Measurements from ENCODE around the gene SPATA6L. TPM values are rescaled to one million over a fixed set of nuclear protein-coding genes. Genes with fewer than 3 reads are reported as not detected.

SPATA6L gene
- total and polyA plus RNA-seq, 2 of the 13 experiments (the other 11 are each of a cell fraction or from before 2014, with no cell fraction given): 1.1 to 1.9 TPM

DNA sequence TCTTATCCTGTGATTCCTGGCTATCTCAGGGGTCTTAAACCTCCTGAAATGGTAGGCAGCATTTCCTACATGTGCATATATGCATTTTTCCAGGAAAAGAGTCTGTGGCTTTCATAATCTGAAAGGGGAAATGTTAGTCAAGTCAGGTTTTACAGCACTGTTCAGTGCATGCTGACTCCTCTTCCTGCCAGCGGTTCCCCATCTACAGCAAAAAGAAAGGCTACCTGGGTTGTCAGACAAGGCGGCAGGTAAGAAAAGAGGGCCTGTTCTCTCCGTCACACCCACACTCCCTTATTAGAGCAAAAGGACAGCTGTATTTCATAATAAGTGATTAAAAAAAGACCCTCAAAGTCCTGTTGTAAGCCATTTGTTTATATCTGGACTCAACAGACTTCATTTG, 4.3 kb upstream of the SPATA6L start:
- TF ChIP-seq, protein P1, sequence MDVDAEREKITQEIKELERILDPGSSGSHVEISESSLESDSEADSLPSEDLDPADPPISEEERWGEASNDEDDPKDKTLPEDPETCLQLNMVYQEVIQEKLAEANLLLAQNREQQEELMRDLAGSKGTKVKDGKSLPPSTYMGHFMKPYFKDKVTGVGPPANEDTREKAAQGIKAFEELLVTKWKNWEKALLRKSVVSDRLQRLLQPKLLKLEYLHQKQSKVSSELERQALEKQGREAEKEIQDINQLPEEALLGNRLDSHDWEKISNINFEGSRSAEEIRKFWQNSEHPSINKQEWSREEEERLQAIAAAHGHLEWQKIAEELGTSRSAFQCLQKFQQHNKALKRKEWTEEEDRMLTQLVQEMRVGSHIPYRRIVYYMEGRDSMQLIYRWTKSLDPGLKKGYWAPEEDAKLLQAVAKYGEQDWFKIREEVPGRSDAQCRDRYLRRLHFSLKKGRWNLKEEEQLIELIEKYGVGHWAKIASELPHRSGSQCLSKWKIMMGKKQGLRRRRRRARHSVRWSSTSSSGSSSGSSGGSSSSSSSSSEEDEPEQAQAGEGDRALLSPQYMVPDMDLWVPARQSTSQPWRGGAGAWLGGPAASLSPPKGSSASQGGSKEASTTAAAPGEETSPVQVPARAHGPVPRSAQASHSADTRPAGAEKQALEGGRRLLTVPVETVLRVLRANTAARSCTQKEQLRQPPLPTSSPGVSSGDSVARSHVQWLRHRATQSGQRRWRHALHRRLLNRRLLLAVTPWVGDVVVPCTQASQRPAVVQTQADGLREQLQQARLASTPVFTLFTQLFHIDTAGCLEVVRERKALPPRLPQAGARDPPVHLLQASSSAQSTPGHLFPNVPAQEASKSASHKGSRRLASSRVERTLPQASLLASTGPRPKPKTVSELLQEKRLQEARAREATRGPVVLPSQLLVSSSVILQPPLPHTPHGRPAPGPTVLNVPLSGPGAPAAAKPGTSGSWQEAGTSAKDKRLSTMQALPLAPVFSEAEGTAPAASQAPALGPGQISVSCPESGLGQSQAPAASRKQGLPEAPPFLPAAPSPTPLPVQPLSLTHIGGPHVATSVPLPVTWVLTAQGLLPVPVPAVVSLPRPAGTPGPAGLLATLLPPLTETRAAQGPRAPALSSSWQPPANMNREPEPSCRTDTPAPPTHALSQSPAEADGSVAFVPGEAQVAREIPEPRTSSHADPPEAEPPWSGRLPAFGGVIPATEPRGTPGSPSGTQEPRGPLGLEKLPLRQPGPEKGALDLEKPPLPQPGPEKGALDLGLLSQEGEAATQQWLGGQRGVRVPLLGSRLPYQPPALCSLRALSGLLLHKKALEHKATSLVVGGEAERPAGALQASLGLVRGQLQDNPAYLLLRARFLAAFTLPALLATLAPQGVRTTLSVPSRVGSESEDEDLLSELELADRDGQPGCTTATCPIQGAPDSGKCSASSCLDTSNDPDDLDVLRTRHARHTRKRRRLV (CRISPR knock-in tag; IDR thresholded peaks at IDR 0.05): no peak
- TF ChIP-seq ZEB1 (IDR thresholded peaks at IDR 0.05; ENCODE audit: insufficient replicate concordance, low read depth): no peak
- no peak for TF ChIP-seq ZNF501 (CRISPR knock-in tag; IDR thresholded peaks at IDR 0.05)
- no peak for TF ChIP-seq GABPA (IDR thresholded peaks at IDR 0.05; ENCODE audit: low read depth, low read length)
- no peak for TF ChIP-seq GABPA (CRISPR knock-in tag; IDR thresholded peaks at IDR 0.05; ENCODE audit: low read depth)
- no peak for TF ChIP-seq ZNF431 (CRISPR knock-in tag; IDR thresholded peaks at IDR 0.05; ENCODE audit: borderline replicate concordance, low read depth)
- TF ChIP-seq NR3C1 (CRISPR knock-in tag; IDR thresholded peaks at IDR 0.05): no peak
- TF ChIP-seq ZNF598 (CRISPR knock-in tag; IDR thresholded peaks at IDR 0.05; ENCODE audit: borderline replicate concordance): no peak
- TF ChIP-seq, protein P2, sequence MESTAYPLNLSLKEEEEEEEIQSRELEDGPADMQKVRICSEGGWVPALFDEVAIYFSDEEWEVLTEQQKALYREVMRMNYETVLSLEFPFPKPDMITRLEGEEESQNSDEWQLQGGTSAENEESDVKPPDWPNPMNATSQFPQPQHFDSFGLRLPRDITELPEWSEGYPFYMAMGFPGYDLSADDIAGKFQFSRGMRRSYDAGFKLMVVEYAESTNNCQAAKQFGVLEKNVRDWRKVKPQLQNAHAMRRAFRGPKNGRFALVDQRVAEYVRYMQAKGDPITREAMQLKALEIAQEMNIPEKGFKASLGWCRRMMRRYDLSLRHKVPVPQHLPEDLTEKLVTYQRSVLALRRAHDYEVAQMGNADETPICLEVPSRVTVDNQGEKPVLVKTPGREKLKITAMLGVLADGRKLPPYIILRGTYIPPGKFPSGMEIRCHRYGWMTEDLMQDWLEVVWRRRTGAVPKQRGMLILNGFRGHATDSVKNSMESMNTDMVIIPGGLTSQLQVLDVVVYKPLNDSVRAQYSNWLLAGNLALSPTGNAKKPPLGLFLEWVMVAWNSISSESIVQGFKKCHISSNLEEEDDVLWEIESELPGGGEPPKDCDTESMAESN (CRISPR knock-in tag; conservative IDR thresholded peaks at IDR 0.05): no peak
- ATAC-seq: no peak
- BruUV-seq (replicated peaks): no TSS peak
- no peak overlapping the region for H3K27ac ChIP-seq (ENCODE audit: extremely low read length, insufficient read depth, low read length)
- H4K20me1 ChIP-seq (ENCODE audit: insufficient read depth, low read length): no peaks in the 10 kb centered on the region
- H3K4me1 ChIP-seq (ENCODE audit: insufficient read depth, low read length): peaks cover 19% of the 10 kb centered on the region
- H3K79me2 ChIP-seq (ENCODE audit: insufficient read depth, low read length): no peaks in the 10 kb centered on the region
- no peaks in the 10 kb centered on the region for H3K27me3 ChIP-seq (ENCODE audit: control insufficient read depth in 1 of 2, insufficient read depth in 2 of 2, low read length in 2 of 2)
- H3K9me3 ChIP-seq (ENCODE audit: low read length): no peaks in the 10 kb centered on the region
- in situ Hi-C loops (cut with HindIII; ENCODE audit: extremely low pct_ligation_motif_present, low pct_unique_long_range_greater_than_20kb): no loop called here
- no peak overlapping the region for H3K4me2 ChIP-seq (ENCODE audit: low read depth, low read length)
- CTCF ChIA-PET (ENCODE audit: low intra/inter-chr PET ratio, low total read pairs): no interaction called here
- POLR2A ChIA-PET: no interaction called here
- no peak overlapping the region for H3K9ac ChIP-seq (ENCODE audit: insufficient read depth, low read depth, low read length)
- H3K4me3 ChIP-seq (replicated peaks in 1 of 3; ENCODE audit: insufficient read depth in 1 of 3, low read depth in 2 of 3, low read length in 3 of 3): no peak overlapping the region
- intact Hi-C loops (cut with micrococcal nuclease; ENCODE audit: unreplicated experiment): no loop called here
- DNase-seq (ENCODE audit: low spot score): no peak
- no peaks in the 10 kb centered on the region for H3K36me3 ChIP-seq (replicated peaks in 1 of 2; ENCODE audit: control insufficient read depth in 1 of 2, insufficient read depth in 2 of 2, low read length in 2 of 2)
- FAIRE-seq: no peak
- H2AFZ ChIP-seq (ENCODE audit: low read length): no peak overlapping the region
- 83% methylated on average over 3 of the region's 3 CpGs for WGBS (ENCODE audit: low lambda C conversion rate)

Data from HepG2 (cell line).